Karpas-422 (cell line): ENCODE results near the gene TAF10. TPM values are rescaled to one million over a fixed set of nuclear protein-coding genes. Genes with fewer than 3 reads are reported as not detected.

Experiments used
- DNase-seq: peaks from one replicate; pipeline ENCODE4 v3.0.0-alpha.2; 2015
- H2AFZ ChIP-seq: fragments of 200-600 bp; sonication (generic); 2 replicates; pipeline ENCODE4 v1.6.1; 2014; ENCODE audit warnings: antibody characterized with exemption, low read length, mixed read lengths
- H3K27ac ChIP-seq: fragments of 200-600 bp; sonication (generic); 2 replicates; pipeline ENCODE4 v1.5.1; 2014; ENCODE audit warnings: mild to moderate bottlenecking, low read length, moderate library complexity
- H3K27me3 ChIP-seq: fragments of 200-600 bp; sonication (generic); 2 replicates; pipeline ENCODE4 v1.6.1; 2014; ENCODE audit warnings: low read length, mixed read lengths
- H3K36me3 ChIP-seq: fragments of 200-600 bp; sonication (generic); 2 replicates; pipeline ENCODE4 v1.6.1; 2014; ENCODE audit warnings: low read length, mixed read lengths; ENCODE audit not compliant: insufficient read depth
- H3K4me1 ChIP-seq: fragments of 200-600 bp; sonication (generic); 2 replicates; pipeline ENCODE4 v1.6.1; 2014; ENCODE audit warnings: mild to moderate bottlenecking, low read length, mixed read lengths
- H3K4me2 ChIP-seq: fragments of 200-600 bp; sonication (generic); 2 replicates; pipeline ENCODE4 v1.6.1; 2014; ENCODE audit warnings: low read length, low read depth, mild to moderate bottlenecking; ENCODE audit not compliant: poor library complexity, severe bottlenecking
- H3K4me3 ChIP-seq: fragments of 200-600 bp; sonication (generic); 2 replicates; pipeline ENCODE4 v1.5.1; 2014; ENCODE audit warnings: mild to moderate bottlenecking, antibody characterized with exemption, low read length, mixed read lengths
- H3K79me2 ChIP-seq: fragments of 200-600 bp; sonication (generic); 2 replicates; pipeline ENCODE4 v1.6.1; 2014; ENCODE audit warnings: mild to moderate bottlenecking, low read length, mixed read lengths
- H3K9ac ChIP-seq: fragments of 200-600 bp; sonication (generic); 2 replicates; pipeline ENCODE4 v1.6.0; 2014; ENCODE audit warnings: low read length
- H3K9me2 ChIP-seq: fragments of 200-600 bp; sonication (generic), shearing (Covaris generic); replicated peaks from 2 replicates; pipeline ENCODE4 v1.6.0; 2014; ENCODE audit warnings: mild to moderate bottlenecking, low read length, moderate library complexity; ENCODE audit not compliant: insufficient read depth
- H3K9me3 ChIP-seq: fragments of 300-700, 200-600 bp; sonication (generic); 2 replicates; pipeline ENCODE4 v1.6.1; 2014; ENCODE audit warnings: low read length, mixed read lengths
- H4K20me1 ChIP-seq: fragments of 200-600 bp; sonication (generic); 2 replicates; pipeline ENCODE4 v1.6.1; 2014; ENCODE audit warnings: mild to moderate bottlenecking, antibody characterized with exemption, low read length, low read depth; ENCODE audit not compliant: insufficient read depth
- total RNA-seq: library from RNA; depleted of rRNA; stranded (reverse); fragments of >200 nt; shearing (Covaris generic); gene quantifications from 2 replicates; pipeline ENCODE4 v1.2.3, GENCODE V29; 2014; ENCODE audit warnings: low replicate concordance

The TAF10 gene
- total RNA-seq, 1 experiment from 2014 or later: 158 TPM

DNA sequence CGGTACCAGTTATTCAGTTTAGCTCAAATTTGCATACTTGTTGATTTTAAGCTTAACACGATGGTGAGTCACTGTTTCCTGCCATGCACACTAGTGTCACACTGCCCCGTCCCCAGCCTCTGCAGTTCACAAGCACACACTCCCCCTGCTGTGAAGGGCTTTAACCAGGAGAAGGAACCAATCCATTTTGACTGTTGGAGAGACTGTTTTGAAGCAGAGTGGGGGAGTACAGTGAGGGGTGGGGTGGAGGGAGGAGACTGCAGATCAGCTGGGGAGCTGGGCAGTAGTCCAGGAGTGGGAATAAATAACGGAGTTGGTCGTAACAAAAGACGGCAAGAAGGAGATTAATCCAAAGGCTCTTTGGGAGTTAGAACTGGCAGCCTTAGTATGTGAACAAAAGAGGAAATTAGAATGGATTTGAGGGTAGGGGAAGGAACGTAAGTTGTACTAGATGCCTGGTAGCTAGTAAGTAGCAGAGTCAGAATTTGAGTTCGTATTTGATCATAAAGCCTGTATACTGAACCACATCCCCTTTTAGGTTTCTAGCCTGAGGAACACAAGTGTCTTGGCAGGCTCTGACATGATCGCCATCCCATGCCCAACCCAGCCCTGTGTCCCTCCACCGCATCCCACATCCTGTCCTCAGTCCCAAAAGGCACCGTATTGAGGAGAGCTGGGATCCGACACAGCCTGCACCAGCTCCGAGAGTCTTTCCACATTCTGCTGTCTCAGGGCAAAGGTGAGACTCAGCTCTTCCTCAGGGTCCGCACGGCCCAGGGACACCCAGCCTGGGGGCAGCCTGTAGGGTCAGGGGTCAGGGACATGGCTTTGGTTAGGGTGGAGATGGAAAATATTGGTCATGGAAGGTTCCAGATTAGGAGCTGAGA is 6.3 kb upstream of the TAF10 start:
- Histone ChIP-seq H2AFZ (peak overlapping the region; percentile 76; the same call in 1 of the 2 replicates), H3K79me2 (peaks cover 14% of the 10 kb centered on the region), H4K20me1 (no peaks in the 10 kb centered on the region), H3K4me1 (peaks cover 22% of the 10 kb centered on the region), H3K9me2 (no peaks in the 10 kb centered on the region), H3K9ac (peak overlapping the region; percentile 85), H3K4me3 (peak overlapping the region; percentile 99), H3K4me2 (peak overlapping the region; percentile 100), H3K27me3 (no peaks in the 10 kb centered on the region), H3K9me3 (no peaks in the 10 kb centered on the region), H3K36me3 (no peaks in the 10 kb centered on the region), H3K27ac (no peak overlapping the region)
- DNase-seq: peak; percentile 59

DNA sequence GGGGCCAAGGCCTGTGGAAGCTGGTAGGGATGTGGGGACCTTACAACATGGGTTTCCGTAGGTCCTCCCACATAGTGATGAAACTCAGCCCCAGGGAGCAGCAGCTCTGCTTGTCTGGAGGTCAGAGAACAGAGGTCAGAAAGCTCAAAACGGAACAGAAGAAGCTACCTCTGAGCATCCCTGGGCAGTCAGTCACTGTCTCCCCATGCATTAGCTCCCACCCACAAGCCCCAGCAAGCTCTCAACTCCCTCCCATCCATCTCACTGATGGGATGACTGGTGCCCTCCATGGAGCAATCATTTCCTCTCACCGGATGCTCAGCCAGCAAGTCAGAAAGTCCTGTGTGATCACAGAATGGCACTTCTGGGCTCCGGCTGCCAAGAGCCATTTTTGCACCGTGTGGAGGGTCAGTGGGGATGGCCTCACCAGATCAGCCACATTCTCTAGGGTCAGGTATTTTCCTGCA is 5.3 kb upstream of the TAF10 start:
- Histone ChIP-seq H3K36me3 (no peaks in the 10 kb centered on the region), H3K9me3 (no peaks in the 10 kb centered on the region), H3K9ac (no peak overlapping the region), H4K20me1 (no peaks in the 10 kb centered on the region), H3K4me1 (peaks cover 32% of the 10 kb centered on the region), H3K27me3 (no peaks in the 10 kb centered on the region), H3K79me2 (peaks cover 14% of the 10 kb centered on the region), H3K4me2 (peak overlapping the region; percentile 100), H3K27ac (no peak overlapping the region), H2AFZ (no peak overlapping the region), H3K9me2 (no peaks in the 10 kb centered on the region), H3K4me3 (no peak overlapping the region)
- no peak for DNase-seq

DNA sequence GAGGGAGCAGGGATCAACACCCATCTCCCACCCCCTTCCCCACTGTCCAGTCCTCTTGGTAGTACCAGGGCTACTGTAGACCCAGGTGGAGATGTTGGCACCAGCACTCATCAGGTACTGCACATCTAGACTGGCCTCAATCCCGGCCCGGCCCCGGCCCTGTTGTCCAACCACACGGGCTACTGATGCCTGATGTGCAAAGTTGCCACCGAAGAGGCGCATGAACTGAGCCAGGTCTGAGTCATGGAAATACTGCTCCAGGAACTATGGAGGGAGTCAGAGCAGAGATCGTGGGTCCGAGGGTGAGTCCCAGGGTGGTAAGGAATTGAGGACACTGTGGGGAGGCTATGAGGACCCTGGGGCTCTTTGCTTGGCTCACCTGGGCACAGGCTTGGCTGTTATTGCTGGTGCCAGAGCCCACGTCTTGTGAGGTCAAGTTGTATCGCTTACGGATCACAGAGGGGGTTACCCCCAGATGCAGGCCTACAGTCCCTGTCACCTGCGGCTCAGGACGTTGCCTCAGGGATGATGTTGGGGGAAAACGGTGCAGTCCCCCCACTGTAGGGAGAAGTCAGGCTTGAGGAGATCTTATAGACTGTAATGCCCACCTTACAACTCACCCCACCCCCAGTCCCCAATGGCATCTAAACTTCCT is 4.7 kb upstream of the TAF10 start:
- H3K4me3 ChIP-seq: no peak overlapping the region
- peaks cover 15% of the 10 kb centered on the region for H3K79me2 ChIP-seq
- no peaks in the 10 kb centered on the region for H3K9me2 ChIP-seq
- no peak overlapping the region for H3K4me2 ChIP-seq
- H3K4me1 ChIP-seq: peaks cover 34% of the 10 kb centered on the region
- DNase-seq: no peak
- H2AFZ ChIP-seq: no peak overlapping the region
- H3K9ac ChIP-seq: no peak overlapping the region
- no peaks in the 10 kb centered on the region for H3K36me3 ChIP-seq
- H3K27ac ChIP-seq: no peak overlapping the region
- no peaks in the 10 kb centered on the region for H3K9me3 ChIP-seq
- H3K27me3 ChIP-seq: no peaks in the 10 kb centered on the region
- no peaks in the 10 kb centered on the region for H4K20me1 ChIP-seq

DNA sequence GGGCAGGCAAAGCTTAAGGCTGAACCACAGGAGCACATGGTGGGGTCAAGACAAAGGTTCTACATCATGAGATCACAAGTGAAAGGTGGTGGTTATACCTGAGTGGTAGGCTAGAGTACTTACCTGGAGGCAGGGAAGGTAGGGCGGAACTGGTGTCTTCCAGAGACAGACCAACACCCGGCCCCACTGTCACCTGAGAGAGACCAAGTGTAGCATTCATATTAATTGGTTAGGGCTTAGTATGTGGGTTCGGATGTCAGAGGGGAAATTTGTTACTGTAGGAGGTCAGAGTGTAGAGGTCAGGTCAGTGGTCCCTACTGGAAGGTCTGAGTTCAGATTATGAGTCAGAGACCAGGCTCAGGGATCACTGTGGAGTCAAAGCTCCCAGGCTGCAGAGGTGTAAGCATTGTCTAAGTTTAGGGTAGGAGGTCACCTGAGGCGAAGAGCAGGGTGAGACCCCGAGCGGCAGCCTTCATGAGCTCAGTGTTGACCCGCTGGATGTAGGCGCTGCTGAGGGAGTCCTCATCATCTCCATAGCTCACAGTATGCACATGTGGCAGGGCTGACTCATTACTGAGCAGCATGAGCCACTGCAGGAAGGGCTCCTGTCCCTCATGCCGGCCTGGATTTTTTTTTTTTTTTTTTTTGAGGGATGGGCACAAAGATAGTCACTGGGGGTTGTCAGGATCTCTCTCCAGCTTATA is 4.0 kb upstream of the TAF10 start:
- Histone ChIP-seq H3K79me2 (peaks cover 22% of the 10 kb centered on the region), H3K9ac (no peak overlapping the region), H3K9me2 (no peaks in the 10 kb centered on the region), H4K20me1 (no peaks in the 10 kb centered on the region; the same call in 1 of the 2 replicates), H3K27ac (no peak overlapping the region), H3K4me2 (no peak overlapping the region), H3K4me3 (no peak overlapping the region), H3K9me3 (no peaks in the 10 kb centered on the region), H3K36me3 (0 out of 2 replicates have a peak, but pooled peaks cover 2% of the 10 kb centered on the region), H3K27me3 (no peaks in the 10 kb centered on the region), H2AFZ (no peak overlapping the region), H3K4me1 (peaks cover 37% of the 10 kb centered on the region)
- no peak for DNase-seq

DNA sequence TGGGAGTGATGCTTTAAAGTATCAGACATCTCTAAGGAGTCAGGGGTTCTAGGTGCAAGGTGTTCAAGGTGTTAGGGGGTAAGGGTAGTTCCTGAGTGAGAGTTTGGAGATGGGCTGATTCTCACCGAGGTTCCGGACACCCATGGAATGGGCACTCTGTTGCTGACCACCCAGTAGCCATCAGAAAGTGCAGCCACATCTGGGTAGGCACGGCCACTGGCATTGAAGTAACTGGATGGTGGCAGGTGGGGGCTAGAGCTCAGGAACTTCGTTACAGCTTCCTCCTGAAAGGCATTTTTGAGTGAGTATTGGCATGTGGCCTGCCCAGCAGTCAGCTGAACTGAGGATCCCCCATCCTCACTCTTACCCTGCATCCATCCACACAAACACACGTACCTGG is 3.0 kb upstream of the TAF10 start:
- H3K9ac ChIP-seq: no peak overlapping the region
- H3K27ac ChIP-seq: no peak overlapping the region
- no peak overlapping the region for H3K4me2 ChIP-seq
- H3K9me2 ChIP-seq: no peaks in the 10 kb centered on the region
- H3K36me3 ChIP-seq: peaks cover 12% of the 10 kb centered on the region; the same call in 1 of the 2 replicates
- H4K20me1 ChIP-seq: no peaks in the 10 kb centered on the region; the same call in 1 of the 2 replicates
- no peak overlapping the region for H3K4me3 ChIP-seq
- peaks cover 31% of the 10 kb centered on the region for H3K79me2 ChIP-seq
- no peak overlapping the region for H2AFZ ChIP-seq
- no peaks in the 10 kb centered on the region for H3K9me3 ChIP-seq
- DNase-seq: no peak
- peaks cover 45% of the 10 kb centered on the region for H3K4me1 ChIP-seq
- no peaks in the 10 kb centered on the region for H3K27me3 ChIP-seq

DNA sequence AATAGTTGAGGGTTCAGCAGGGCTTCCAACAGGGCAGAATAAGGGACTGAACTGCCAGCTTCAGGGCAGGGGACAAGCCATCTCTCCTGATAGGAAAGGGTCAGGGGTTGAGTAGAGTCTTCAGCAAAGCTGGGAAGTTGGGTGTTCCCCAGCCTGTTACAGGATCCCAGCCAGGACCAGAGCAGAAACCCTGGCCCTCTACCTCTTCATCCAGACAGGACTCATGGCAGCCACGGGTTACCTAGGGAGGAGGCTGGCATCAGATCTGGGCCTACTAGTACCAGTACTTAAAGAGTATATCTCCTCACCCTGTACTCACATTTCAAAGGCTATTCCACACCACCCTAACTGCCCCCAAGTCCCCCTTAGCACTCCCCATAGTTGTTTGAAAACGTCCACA is 2.4 kb upstream of the TAF10 start:
- Histone ChIP-seq H3K9ac (no peak overlapping the region), H3K27me3 (no peaks in the 10 kb centered on the region), H3K79me2 (peaks cover 34% of the 10 kb centered on the region), H3K9me2 (no peaks in the 10 kb centered on the region), H3K36me3 (peaks cover 18% of the 10 kb centered on the region; the same call in 1 of the 2 replicates), H2AFZ (no peak overlapping the region), H3K27ac (no peak overlapping the region), H3K4me3 (no peak overlapping the region), H4K20me1 (no peaks in the 10 kb centered on the region; the same call in 1 of the 2 replicates), H3K4me1 (peaks cover 39% of the 10 kb centered on the region), H3K4me2 (no peak overlapping the region), H3K9me3 (no peaks in the 10 kb centered on the region)
- no peak for DNase-seq

DNA sequence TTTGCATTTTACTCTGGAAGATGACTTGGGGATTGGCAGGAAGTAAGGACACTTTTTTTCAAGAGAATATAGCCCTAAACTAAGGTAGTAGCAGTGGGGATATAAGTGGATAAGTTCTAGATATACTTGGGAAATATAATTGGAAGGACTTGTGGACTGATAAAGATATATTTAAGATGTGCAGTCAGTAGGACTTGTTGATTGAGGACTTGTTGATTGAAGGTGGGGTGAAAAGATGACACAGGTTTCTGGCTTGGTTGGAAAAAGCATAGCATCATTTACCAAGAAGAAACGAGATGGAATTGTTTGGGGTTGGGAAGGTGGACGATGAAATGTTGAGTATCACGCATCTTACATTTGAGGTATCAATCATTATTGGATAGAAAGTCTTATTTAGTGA is 1.5 kb upstream of the TAF10 start:
- Histone ChIP-seq H3K4me3 (no peak overlapping the region), H3K9me2 (no peaks in the 10 kb centered on the region), H3K4me2 (peak overlapping the region; percentile 68), H3K4me1 (peaks cover 34% of the 10 kb centered on the region), H3K79me2 (peaks cover 28% of the 10 kb centered on the region), H3K9me3 (no peaks in the 10 kb centered on the region), H4K20me1 (no peaks in the 10 kb centered on the region; the same call in 1 of the 2 replicates), H3K27ac (no peak overlapping the region), H3K27me3 (no peaks in the 10 kb centered on the region), H3K36me3 (peaks cover 19% of the 10 kb centered on the region; the same call in 1 of the 2 replicates), H2AFZ (no peak overlapping the region), H3K9ac (no peak overlapping the region; the same call in 1 of the 2 replicates)
- no peak for DNase-seq

DNA sequence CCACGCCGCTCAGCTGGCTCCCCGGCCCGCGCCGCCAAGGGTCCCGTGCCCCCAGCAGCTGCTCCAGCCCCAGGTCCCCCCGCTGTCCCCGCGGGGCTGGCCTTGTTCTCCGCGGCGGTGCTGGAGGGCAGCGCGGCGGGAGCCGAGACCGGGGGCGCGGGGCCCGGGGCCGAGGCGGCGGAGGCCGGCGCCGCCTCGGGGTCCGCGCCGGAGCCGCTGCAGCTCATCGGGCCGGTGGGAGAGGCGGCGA is 128 bp downstream of the TAF10 start:
- H3K4me3 ChIP-seq: peak overlapping the region; percentile 75

More for the DNA sequence above, 128 bp downstream of the TAF10 start:
- Histone ChIP-seq H3K27me3 (no peaks in the 10 kb centered on the region), H4K20me1 (no peaks in the 10 kb centered on the region; the same call in 1 of the 2 replicates), H3K27ac (no peak overlapping the region; the same call in 1 of the 2 replicates), H3K79me2 (peaks cover 32% of the 10 kb centered on the region), H3K4me2 (peak overlapping the region; percentile 84), H3K4me1 (peaks cover 39% of the 10 kb centered on the region), H3K9ac (peak overlapping the region; percentile 91), H3K36me3 (peaks cover 24% of the 10 kb centered on the region), H3K9me3 (no peaks in the 10 kb centered on the region), H2AFZ (no peak overlapping the region), H3K9me2 (no peaks in the 10 kb centered on the region)
- no peak for DNase-seq
